H9 (cell line): ENCODE results near the gene ZNF546. TPM values are rescaled to one million over a fixed set of nuclear protein-coding genes. Genes with fewer than 3 reads are reported as not detected.

Source experiments
- DNase-seq: peaks from one replicate; pipeline ENCODE4 v3.0.0-alpha.2; 2017
- H2AFZ ChIP-seq: one replicate; pipeline ENCODE4 v1.6.1; 2013; ENCODE audit warnings: mild to moderate bottlenecking, low read length, control low read depth, moderate library complexity
- H2AK5ac ChIP-seq: 2 replicates; pipeline ENCODE4 v1.6.1; 2013; ENCODE audit warnings: low read length, control low read depth, mixed read lengths; ENCODE audit not compliant: insufficient read length
- H2BK120ac ChIP-seq: one replicate; pipeline ENCODE4 v1.6.1; 2013; ENCODE audit warnings: low read depth, mild to moderate bottlenecking, low read length, control low read depth, inconsistent platforms; ENCODE audit not compliant: poor library complexity, severe bottlenecking
- H2BK12ac ChIP-seq: 2 replicates; pipeline ENCODE4 v1.6.1; 2013; ENCODE audit warnings: low read length, control low read depth, mixed read lengths, low read depth; ENCODE audit not compliant: insufficient read length
- H2BK15ac ChIP-seq: 2 replicates; pipeline ENCODE4 v1.6.1; 2013; ENCODE audit warnings: low read depth, low read length, control low read depth
- H2BK20ac ChIP-seq: one replicate; pipeline ENCODE4 v1.6.1; 2013; ENCODE audit warnings: low read depth, mild to moderate bottlenecking, low read length, control low read depth, inconsistent platforms; ENCODE audit not compliant: poor library complexity, severe bottlenecking
- H2BK5ac ChIP-seq: 2 replicates; pipeline ENCODE4 v1.6.1; 2013; ENCODE audit warnings: low read length, control low read depth, mixed read lengths; ENCODE audit not compliant: insufficient read length
- H3K14ac ChIP-seq: 2 replicates; pipeline ENCODE4 v1.6.1; 2013; ENCODE audit warnings: low read length, control low read depth; ENCODE audit not compliant: insufficient read depth
- H3K18ac ChIP-seq: 2 replicates; pipeline ENCODE4 v1.6.1; 2013; ENCODE audit warnings: low read depth, mild to moderate bottlenecking, mixed read lengths, low read length, control low read depth; ENCODE audit not compliant: insufficient read length
- H3K23ac ChIP-seq: 2 replicates; pipeline ENCODE4 v1.6.1; 2013; ENCODE audit warnings: low read length, control low read depth, mixed read lengths, low read depth; ENCODE audit not compliant: insufficient read length
- H3K23me2 ChIP-seq: 2 replicates; pipeline ENCODE4 v1.6.1; 2013; ENCODE audit warnings: low read depth, mild to moderate bottlenecking, mixed read lengths, low read length, control low read depth; ENCODE audit not compliant: insufficient read length, poor library complexity, severe bottlenecking
- H3K27ac ChIP-seq: 2 replicates; pipeline ENCODE4 v1.5.1; 2013; ENCODE audit warnings: low read length, control low read depth, mixed read lengths, low read depth; ENCODE audit not compliant: insufficient read length
- H3K27me3 ChIP-seq: 2 replicates; pipeline ENCODE4 v1.6.1; 2013; ENCODE audit warnings: low read length, control low read depth, inconsistent platforms; ENCODE audit not compliant: insufficient read depth
- H3K4ac ChIP-seq: 2 replicates; pipeline ENCODE4 v1.6.1; 2013; ENCODE audit warnings: low read depth, mild to moderate bottlenecking, control low read depth, inconsistent platforms, low read length, moderate library complexity
- H3K4me1 ChIP-seq: 2 replicates; pipeline ENCODE4 v1.6.1; 2013; ENCODE audit warnings: low read length, control low read depth, inconsistent platforms; ENCODE audit not compliant: insufficient read depth
- H3K4me2 ChIP-seq: 2 replicates; pipeline ENCODE4 v1.6.1; 2013; ENCODE audit warnings: low read length, control low read depth, mixed read lengths; ENCODE audit not compliant: insufficient read length, insufficient read depth
- H3K56ac ChIP-seq: 2 replicates; pipeline ENCODE4 v1.6.1; 2013; ENCODE audit warnings: low read depth, mild to moderate bottlenecking, mixed read lengths, low read length, control low read depth; ENCODE audit not compliant: insufficient read length
- H3K79me1 ChIP-seq: 2 replicates; pipeline ENCODE4 v1.6.1; 2013; ENCODE audit warnings: low read depth, mild to moderate bottlenecking, moderate library complexity, low read length, control low read depth, inconsistent platforms; ENCODE audit not compliant: insufficient read depth, poor library complexity, severe bottlenecking
- H3K79me2 ChIP-seq: 2 replicates; pipeline ENCODE4 v1.6.1; 2013; ENCODE audit warnings: low read length, control low read depth, inconsistent platforms; ENCODE audit not compliant: insufficient read depth
- H3K9ac ChIP-seq: 2 replicates; pipeline ENCODE4 v1.6.1; 2013; ENCODE audit warnings: low read length, control low read depth, mixed read lengths; ENCODE audit not compliant: insufficient read length; ENCODE audit errors: extremely low read depth
- H3K9me3 ChIP-seq: one replicate; pipeline ENCODE4 v1.6.1; 2013; ENCODE audit warnings: low read depth, low read length, inconsistent platforms; ENCODE audit not compliant: control insufficient read depth
- H3T11ph ChIP-seq: one replicate; pipeline ENCODE4 v1.6.1; 2013; ENCODE audit warnings: mild to moderate bottlenecking, low read length, control low read depth, inconsistent platforms
- H4K20me1 ChIP-seq: one replicate; pipeline ENCODE4 v1.6.1; 2013; ENCODE audit not compliant: control insufficient read depth, insufficient read length, insufficient read depth
- H4K5ac ChIP-seq: 2 replicates; pipeline ENCODE4 v1.6.1; 2013; ENCODE audit warnings: low read depth, mild to moderate bottlenecking, mixed read lengths, low read length, control low read depth; ENCODE audit not compliant: insufficient read length
- H4K8ac ChIP-seq: replicated peaks from 2 replicates; pipeline ENCODE4 v1.6.1; 2013; ENCODE audit warnings: low read length, control low read depth, mixed read lengths, low read depth; ENCODE audit not compliant: insufficient read length
- H4K91ac ChIP-seq: 2 replicates; pipeline ENCODE4 v1.6.1; 2013; ENCODE audit warnings: low read depth, mild to moderate bottlenecking, moderate library complexity, mixed read lengths, low read length, control low read depth; ENCODE audit not compliant: insufficient read length
- H3K27ac Mint-ChIP-seq, 3 experiments: 2 replicates in 2 of 3; 3 replicates in 1 of 3; pipeline ENCODE4 v1.8.0; 2020 to 2021; ENCODE audit warnings: mixed read lengths in 3 of 3, mild to moderate bottlenecking in 1 of 3, moderate library complexity in 1 of 3
- H3K27me3 Mint-ChIP-seq: 2 replicates; pipeline ENCODE4 v1.8.0; 2021; ENCODE audit warnings: low read depth, mild to moderate bottlenecking, moderate library complexity, mixed read lengths
- H3K36me3 Mint-ChIP-seq, 3 experiments: 2 replicates in 2 of 3; 3 replicates in 1 of 3; pipeline ENCODE4 v1.8.0; 2020 to 2021; ENCODE audit warnings: low read depth in 3 of 3, mixed read lengths in 3 of 3; ENCODE audit not compliant: insufficient read depth in 1 of 3
- H3K4me1 Mint-ChIP-seq, 2 experiments: 2 replicates each; pipeline ENCODE4 v1.8.0; 2020; ENCODE audit warnings: mixed read lengths in 2 of 2
- H3K4me3 Mint-ChIP-seq, 2 experiments: 2 replicates in 1 of 2; 3 replicates in 1 of 2; pipeline ENCODE4 v1.8.0; 2020 to 2021; ENCODE audit warnings: mild to moderate bottlenecking in 2 of 2, mixed read lengths in 2 of 2, moderate library complexity in 1 of 2
- H3K9me3 Mint-ChIP-seq, 2 experiments: 2 replicates in 1 of 2; 3 replicates in 1 of 2; pipeline ENCODE4 v1.8.0; 2020; ENCODE audit warnings: mild to moderate bottlenecking in 2 of 2, mixed read lengths in 2 of 2, moderate library complexity in 1 of 2
- WGBS: extraction: QIAGEN DNeasy Blood & Tissue Kit; methylation state at CpG from one replicate; pipeline ENCODE4 v1.1.7; 2013; ENCODE audit warnings: missing lambda C conversion rate, low lambda C conversion rate, mixed read lengths; ENCODE audit not compliant: insufficient read length; ENCODE audit errors: extremely low coverage; 5-methylcytosine and 5-hydroxymethylcytosine counted together
- total RNA-seq: library from RNA; stranded (reverse); gene quantifications from 2 replicates; pipeline ENCODE4 v1.2.1, GENCODE V29; 2021
- TF ChIP-seq, protein P1 (sequence below): fragments of 200-600 bp; sonication (generic); conservative IDR thresholded peaks from 3 replicates; pipeline ENCODE4 v1.8.0; 2021; ENCODE audit warnings: antibody characterized with exemption, mild to moderate bottlenecking

The ZNF546 gene
- total RNA-seq, 1 experiment from 2014 or later: 1.7 TPM

DNA sequence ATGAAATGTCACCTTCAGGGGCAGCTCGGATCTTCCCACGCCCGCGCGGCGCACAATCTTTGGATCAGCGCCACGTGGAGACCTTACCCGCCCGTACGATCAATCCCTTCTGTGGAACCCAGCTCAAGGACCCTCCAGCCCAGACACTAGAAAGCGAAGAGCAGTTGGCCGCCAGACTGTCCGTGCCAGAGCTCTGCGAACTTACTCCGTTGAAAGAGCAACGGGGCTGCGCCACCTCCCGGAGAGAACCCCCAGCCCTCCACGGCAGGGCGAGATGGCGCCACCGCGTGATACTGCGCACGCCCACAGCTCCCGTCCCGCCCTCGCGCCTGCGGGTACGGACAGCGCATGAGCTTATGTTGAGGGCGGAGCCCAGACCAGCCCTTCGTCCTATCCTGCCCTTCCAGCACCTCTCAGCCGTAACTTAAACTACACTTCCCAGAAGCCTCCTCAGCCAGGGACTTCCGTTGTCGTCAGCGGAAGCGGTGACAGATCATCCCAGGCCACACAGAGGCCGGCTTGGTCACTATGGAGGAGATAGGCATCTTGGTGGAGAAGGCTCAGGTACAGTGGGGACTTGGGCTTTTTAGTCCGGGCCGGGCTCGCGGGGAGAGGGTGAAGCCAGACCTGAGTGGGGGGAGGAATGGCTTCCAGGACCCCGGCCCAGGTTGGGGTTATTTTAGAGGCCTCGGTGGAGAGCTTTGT is 26.0 kb upstream of the ZNF546 start, which contains the start of gene PSMC4:
PSMC4 (plus strand) TSS at position 491 of the 705 bp plus-strand sequence; CDS start at position 529, 38 bp downstream.
- Histone ChIP-seq H3K56ac (no peak within 1 kb of the TSS), H3K27ac (no peak within 1 kb of the TSS), H3K4me1 (peaks cover 7% of the 10 kb centered on the region; the same call in 1 of the 2 replicates), H2BK5ac (no peak within 1 kb of the TSS), H2AK5ac (no peak within 1 kb of the TSS), H3K9ac (peak within 1 kb of the TSS; percentile 85), H2BK12ac (no peak within 1 kb of the TSS), H3K23me2 (peaks cover 4% of the 10 kb centered on the region), H4K8ac (no peak within 1 kb of the TSS), H3K79me1 (peaks cover 5% of the 10 kb centered on the region), H3K4me2 (peak within 1 kb of the TSS; percentile 96), H3K27me3 (no peaks in the 10 kb centered on the region; the same call in none of the 2 replicates), H2BK120ac (no peak within 1 kb of the TSS), H3K18ac (peak within 1 kb of the TSS; percentile 66), H4K5ac (no peak within 1 kb of the TSS), H3K9me3 (no peaks in the 10 kb centered on the region), H3K14ac (peak within 1 kb of the TSS; percentile 36; the same call in 1 of the 2 replicates), H2AFZ (no peak within 1 kb of the TSS), H3K23ac (no peak within 1 kb of the TSS), H4K91ac (no peak within 1 kb of the TSS), H2BK20ac (no peak within 1 kb of the TSS), H2BK15ac (no peak within 1 kb of the TSS), H3K4ac (no peak within 1 kb of the TSS), H4K20me1 (no peaks in the 10 kb centered on the region), H3K79me2 (peaks cover 8% of the 10 kb centered on the region; the same call in 1 of the 2 replicates), H3T11ph (no peak within 1 kb of the TSS)
- Mint-ChIP-seq H3K27ac (peak within 1 kb of the TSS; percentile 88 to 99 (median 98)), H3K4me1 (peaks cover 14 to 18% of the 10 kb centered on the region in 2 experiments), H3K4me3 (peak within 1 kb of the TSS; percentile 99), H3K36me3 (peaks cover 37 to 46% (median 44%) of the 10 kb centered on the region in 3 experiments), H3K9me3 (0 out of 5 replicates have a peak, but pooled peaks cover 0 to 4% of the 10 kb centered on the region in 2 experiments), H3K27me3 (no peaks in the 10 kb centered on the region; the same call in 1 of the 2 replicates)
- no CpG with 5 or more reads among the region's 47 CpGs for WGBS
- TF ChIP-seq, protein P1, sequence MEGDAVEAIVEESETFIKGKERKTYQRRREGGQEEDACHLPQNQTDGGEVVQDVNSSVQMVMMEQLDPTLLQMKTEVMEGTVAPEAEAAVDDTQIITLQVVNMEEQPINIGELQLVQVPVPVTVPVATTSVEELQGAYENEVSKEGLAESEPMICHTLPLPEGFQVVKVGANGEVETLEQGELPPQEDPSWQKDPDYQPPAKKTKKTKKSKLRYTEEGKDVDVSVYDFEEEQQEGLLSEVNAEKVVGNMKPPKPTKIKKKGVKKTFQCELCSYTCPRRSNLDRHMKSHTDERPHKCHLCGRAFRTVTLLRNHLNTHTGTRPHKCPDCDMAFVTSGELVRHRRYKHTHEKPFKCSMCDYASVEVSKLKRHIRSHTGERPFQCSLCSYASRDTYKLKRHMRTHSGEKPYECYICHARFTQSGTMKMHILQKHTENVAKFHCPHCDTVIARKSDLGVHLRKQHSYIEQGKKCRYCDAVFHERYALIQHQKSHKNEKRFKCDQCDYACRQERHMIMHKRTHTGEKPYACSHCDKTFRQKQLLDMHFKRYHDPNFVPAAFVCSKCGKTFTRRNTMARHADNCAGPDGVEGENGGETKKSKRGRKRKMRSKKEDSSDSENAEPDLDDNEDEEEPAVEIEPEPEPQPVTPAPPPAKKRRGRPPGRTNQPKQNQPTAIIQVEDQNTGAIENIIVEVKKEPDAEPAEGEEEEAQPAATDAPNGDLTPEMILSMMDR: peak; percentile 72
- DNase-seq: peak; percentile 99
